Prostate gland (tissue), 2 donors: ENCODE results near the gene TACR3. TPM values are rescaled to one million over a fixed set of nuclear protein-coding genes. Genes with fewer than 3 reads are reported as not detected.
"Not testable (repeated sequence)": the region's sequence is repeated elsewhere in the genome, so short reads cannot be mapped to it uniquely, and the experiment has no call there.

Experiments
- DNase-seq: peaks from one replicate; pipeline ENCODE4 v3.0.0-alpha.2; 2019; ENCODE audit warnings: low spot score
- H3K27ac ChIP-seq, 2 donors: fragments of 200-600 bp; sonication (generic); 2 replicates each; pipeline ENCODE4 v1.5.1; 2017 to 2019
- H3K27me3 ChIP-seq: fragments of 200-600 bp; sonication (generic); replicated peaks from 2 replicates; pipeline ENCODE4 v1.5.1; 2019; ENCODE audit not compliant: insufficient read depth
- H3K36me3 ChIP-seq, 2 donors: fragments of 200-600 bp; sonication (generic); 1 replicate in 1 of 2; 2 replicates in 1 of 2; pipeline versions ENCODE4 v1.5.1 to v1.8.1; 2017 to 2019
- H3K4me1 ChIP-seq: fragments of 200-600 bp; sonication (generic); replicated peaks from 2 replicates; pipeline ENCODE4 v1.5.1; 2019
- H3K4me3 ChIP-seq, 2 donors: fragments of 200-600 bp; sonication (generic); 2 replicates each; pipeline ENCODE4 v1.5.1; 2017 to 2019
- H3K9me3 ChIP-seq: fragments of 200-600 bp; sonication (generic); 2 replicates; pipeline ENCODE4 v1.5.1; 2017
- CTCF ChIP-seq, 4 experiments: fragments of 200-600 bp in 2 of 4; fragments of 450-650 bp in 2 of 4; sonication (generic) in 2 of 4; IDR thresholded peaks; 1 replicate in 3 of 4; 2 replicates in 1 of 4; pipeline ENCODE4 v1.5.1; 2016 to 2019; ENCODE audit warnings: antibody characterized with exemption in 4 of 4, mild to moderate bottlenecking in 2 of 4, moderate library complexity in 2 of 4
- POLR2A ChIP-seq: fragments of 450-650 bp; IDR thresholded peaks from one replicate; pipeline ENCODE4 v1.6.1; 2016; ENCODE audit warnings: antibody characterized with exemption, mild to moderate bottlenecking
- POLR2AphosphoS5 ChIP-seq: sonication (generic); formaldehyde crosslinking; IDR thresholded peaks from one replicate; pipeline ENCODE4 v1.6.1; 2017; ENCODE audit warnings: antibody characterized with exemption
- WGBS: methylation state at CpG from one replicate; pipeline ENCODE4 v1.1.5; 2018; 5-methylcytosine and 5-hydroxymethylcytosine counted together
- intact Hi-C: fragments of 100-400 bp; cut with DNase I; formaldehyde crosslinking; loops from one replicate; pipeline ENCODE4 v1.14.2; 2022
- total RNA-seq, 2 donors: library from RNA; depleted of rRNA; stranded (reverse); fragments of >200 nt; gene quantifications; one replicate each; pipeline ENCODE4 v1.1.0, GENCODE V29; 2016

TACR3 gene
- total RNA-seq, 2 donors from 2014 or later: not detected

- intact Hi-C loops: no loop called here
- TF ChIP-seq POLR2A (no peak), POLR2AphosphoS5 (no peak), CTCF (IDR thresholded peaks at IDR 0.05) (no peak)
- Histone ChIP-seq H3K36me3 (no peaks in the 10 kb centered on the region), H3K27me3 (no peaks in the 10 kb centered on the region), H3K27ac (no peak overlapping the region), H3K9me3 (no peaks in the 10 kb centered on the region), H3K4me1 (no peaks in the 10 kb centered on the region), H3K4me3 (no peak overlapping the region)
- DNase-seq: no peak
Observed at GRCh38 chr4:103692615-103693014, 27.2 kb downstream of the TACR3 start.

GRCh38 chr4:103673983-103674382 lies 45.8 kb downstream of the TACR3 start:
- no peaks in the 10 kb centered on the region for H3K4me1 ChIP-seq
- 75% methylated on average over 2 of the region's 2 CpGs for WGBS
- intact Hi-C loops: no loop called here
- no peak overlapping the region for H3K27ac ChIP-seq
- H3K27me3 ChIP-seq: no peaks in the 10 kb centered on the region
- H3K4me3 ChIP-seq: no peak overlapping the region
- H3K9me3 ChIP-seq: no peaks in the 10 kb centered on the region
- no peak for DNase-seq
- TF ChIP-seq POLR2AphosphoS5: no peak
- TF ChIP-seq CTCF (IDR thresholded peaks at IDR 0.05): no peak
- no peak for TF ChIP-seq POLR2A
- H3K36me3 ChIP-seq: no peaks in the 10 kb centered on the region

DNA sequence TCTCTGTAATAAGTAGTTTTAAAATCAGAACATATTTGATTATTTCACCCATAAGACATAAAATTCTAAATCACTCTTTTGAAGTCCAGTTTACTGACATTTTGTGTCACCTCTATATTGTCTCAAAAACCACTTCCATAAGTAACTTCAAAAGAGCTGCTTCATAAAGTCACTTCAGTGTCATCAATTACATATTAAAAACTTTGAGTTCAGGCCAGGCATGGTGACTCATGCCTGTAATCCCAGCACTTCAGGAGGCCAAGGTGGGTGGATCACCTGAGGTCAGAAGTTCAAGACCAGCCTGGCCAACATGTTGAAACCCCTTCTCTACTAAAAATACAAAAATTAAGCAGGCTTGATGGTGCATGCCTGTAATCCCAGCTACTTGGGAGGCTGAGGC lies 53.0 kb downstream of the TACR3 start:
- H3K4me3 ChIP-seq, H3K36me3 ChIP-seq, H3K9me3 ChIP-seq, DNase-seq, H3K27me3 ChIP-seq, intact Hi-C loops, H3K4me1 ChIP-seq, H3K27ac ChIP-seq: not testable (repeated sequence)

DNA sequence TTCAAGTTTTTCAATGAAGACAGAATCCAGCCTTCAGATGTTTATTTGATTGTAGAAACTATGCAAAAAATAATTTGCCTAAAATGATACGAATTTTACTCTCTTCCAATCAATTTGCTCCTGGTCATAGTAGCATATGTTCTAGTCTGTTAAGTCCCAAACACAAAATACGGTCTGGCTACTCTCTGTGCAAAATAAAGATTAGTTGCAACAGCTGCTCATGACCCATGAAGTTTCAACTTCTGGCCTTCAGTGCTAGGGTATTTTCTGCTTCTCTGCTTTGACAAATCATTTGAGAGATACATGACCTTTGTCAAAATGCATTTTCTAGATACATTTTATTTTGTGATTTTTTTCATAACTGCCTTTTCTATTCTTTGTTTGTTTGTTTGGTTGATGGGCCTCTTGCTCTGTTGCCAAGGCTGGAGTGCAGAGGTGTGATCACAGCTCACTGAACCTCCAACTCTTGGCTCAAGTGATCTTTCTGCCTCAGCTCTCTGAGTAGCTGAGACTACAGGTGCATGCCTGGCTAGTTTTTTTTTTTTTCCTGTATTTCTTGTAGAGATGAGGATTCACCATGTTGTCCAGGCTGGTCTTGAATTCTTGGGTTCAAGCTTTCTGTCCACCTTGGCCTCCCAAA lies 55.2 kb downstream of the TACR3 start:
- intact Hi-C loops: no loop called here
- Histone ChIP-seq H3K27me3 (no peaks in the 10 kb centered on the region), H3K36me3 (no peaks in the 10 kb centered on the region), H3K4me1 (no peaks in the 10 kb centered on the region), H3K27ac (no peak overlapping the region), H3K9me3 (no peaks in the 10 kb centered on the region), H3K4me3 (no peak overlapping the region)
- TF ChIP-seq CTCF (IDR thresholded peaks at IDR 0.05) (no peak), POLR2AphosphoS5 (no peak), POLR2A (no peak)
- 62% methylated on average over 2 of the region's 2 CpGs for WGBS
- DNase-seq: no peak

DNA sequence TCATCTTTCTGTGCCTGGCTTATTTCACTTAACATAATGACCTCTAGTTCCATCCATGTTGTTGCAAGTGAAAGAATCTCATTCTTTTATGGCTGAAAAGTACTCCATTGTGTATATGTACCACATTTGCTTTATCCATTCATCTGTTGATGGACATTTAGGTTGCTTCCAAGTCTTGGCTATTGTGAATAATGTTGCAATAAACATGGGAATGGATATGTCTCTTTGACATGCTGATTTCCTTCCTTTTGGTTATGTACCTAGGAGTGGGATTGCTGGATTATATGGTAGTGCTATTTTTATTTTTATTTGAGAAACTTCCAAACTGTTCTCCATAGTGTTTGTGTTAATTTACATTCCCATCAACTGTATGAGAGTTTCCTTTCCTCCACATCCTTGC lies 71.2 kb downstream of the TACR3 start:
- no peaks in the 10 kb centered on the region for H3K36me3 ChIP-seq
- no peak for DNase-seq
- no peak overlapping the region for H3K4me3 ChIP-seq
- TF ChIP-seq CTCF (IDR thresholded peaks at IDR 0.05): no peak
- TF ChIP-seq POLR2AphosphoS5: no peak
- no peak for TF ChIP-seq POLR2A
- H3K4me1 ChIP-seq: no peaks in the 10 kb centered on the region
- no peaks in the 10 kb centered on the region for H3K27me3 ChIP-seq
- intact Hi-C loops: no loop called here
- H3K9me3 ChIP-seq: no peaks in the 10 kb centered on the region
- H3K27ac ChIP-seq: no peak overlapping the region
